CD14-positive monocyte (primary cell): ENCODE measurements around the gene ARHGAP44. TPM values are rescaled to one million over a fixed set of nuclear protein-coding genes. Genes with fewer than 3 reads are reported as not detected.

Experiments
- DNase-seq, 3 donors: peaks; one replicate each; pipeline ENCODE4 v3.0.0-alpha.2; 2011 to 2022
- H2AFZ ChIP-seq: 2 replicates; pipeline ENCODE4 v1.6.0; 2012; ENCODE audit warnings: mild to moderate bottlenecking, low read depth, low read length, inconsistent platforms; ENCODE audit not compliant: insufficient read depth, poor library complexity, severe bottlenecking
- H3K27ac ChIP-seq, 2 donors: 1 replicate in 1 of 2; 2 replicates in 1 of 2; pipeline ENCODE4 v1.5.1; 2012 to 2013; ENCODE audit warnings: low read length in 2 of 2, control low read depth in 1 of 2, inconsistent platforms in 1 of 2, low read depth in 1 of 2, mild to moderate bottlenecking in 1 of 2
- H3K27me3 ChIP-seq, 2 donors: one replicate each; pipeline versions ENCODE4 v1.6.0 to v1.6.1; 2011 to 2013; ENCODE audit warnings: low read length in 2 of 2; ENCODE audit not compliant: control insufficient read depth in 2 of 2, insufficient read depth in 2 of 2
- H3K36me3 ChIP-seq, 2 donors: replicated peaks in 1 of 2; 1 replicate in 1 of 2; 2 replicates in 1 of 2; pipeline versions ENCODE4 v1.5.1 to v1.6.1; 2012 to 2013; ENCODE audit warnings: low read length in 2 of 2, control low read depth in 1 of 2, inconsistent platforms in 1 of 2, mild to moderate bottlenecking in 1 of 2; ENCODE audit not compliant: insufficient read depth in 2 of 2, control insufficient read depth in 1 of 2
- H3K4me1 ChIP-seq, 2 donors: 1 replicate in 1 of 2; 2 replicates in 1 of 2; pipeline versions ENCODE4 v1.5.1 to v1.6.1; 2012 to 2013; ENCODE audit warnings: low read length in 2 of 2, control low read depth in 1 of 2, inconsistent platforms in 1 of 2, mild to moderate bottlenecking in 1 of 2, moderate library complexity in 1 of 2; ENCODE audit not compliant: insufficient read depth in 2 of 2, control insufficient read depth in 1 of 2
- H3K4me2 ChIP-seq: replicated peaks from 2 replicates; pipeline ENCODE3; 2012; ENCODE audit warnings: low read length, moderate library complexity, mild to moderate bottlenecking; ENCODE audit not compliant: poor library complexity, severe bottlenecking; ENCODE audit errors: extremely low read depth
- H3K4me3 ChIP-seq, 3 experiments: fragments of 200-600 bp in 1 of 3; sonication (generic) in 1 of 3; replicated peaks in 1 of 3; 1 replicate in 2 of 3; 2 replicates in 1 of 3; pipeline ENCODE4 v1.5.1; 2011 to 2013; ENCODE audit warnings: low read length in 3 of 3, mild to moderate bottlenecking in 3 of 3, control low read depth in 2 of 3, low read depth in 2 of 3, inconsistent platforms in 1 of 3, moderate library complexity in 1 of 3
- H3K79me2 ChIP-seq: 2 replicates; pipeline ENCODE4 v1.6.0; 2012; ENCODE audit warnings: mild to moderate bottlenecking, control low read depth, inconsistent platforms, low read length, moderate library complexity; ENCODE audit not compliant: insufficient read depth
- H3K9ac ChIP-seq: 2 replicates; pipeline ENCODE4 v1.6.0; 2017; ENCODE audit warnings: low read length, mild to moderate bottlenecking; ENCODE audit not compliant: insufficient read depth, poor library complexity, severe bottlenecking
- H3K9me3 ChIP-seq, 2 donors: replicated peaks in 1 of 2; 1 replicate in 1 of 2; 2 replicates in 1 of 2; pipeline versions ENCODE4 v1.5.1 to v1.6.1; 2012 to 2013; ENCODE audit warnings: low read length in 2 of 2, control low read depth in 1 of 2; ENCODE audit not compliant: control insufficient read depth in 1 of 2, insufficient read depth in 1 of 2
- H4K20me1 ChIP-seq: 2 replicates; pipeline ENCODE4 v1.6.0; 2012; ENCODE audit warnings: mild to moderate bottlenecking, low read length, control low read depth, moderate library complexity; ENCODE audit not compliant: insufficient read depth
- H3K27ac Mint-ChIP-seq, 7 donors: one replicate each; pipeline ENCODE4 v1.8.0; 2020; ENCODE audit warnings: mild to moderate bottlenecking in 7 of 7, mixed read lengths in 7 of 7, moderate library complexity in 6 of 7, inconsistent platforms in 2 of 7
- H3K27me3 Mint-ChIP-seq, 3 donors: one replicate each; pipeline ENCODE4 v1.8.0; 2021 to 2022; ENCODE audit warnings: low read depth in 3 of 3, mild to moderate bottlenecking in 3 of 3, mixed read lengths in 3 of 3, moderate library complexity in 3 of 3, inconsistent platforms in 1 of 3
- H3K36me3 Mint-ChIP-seq, 2 donors: one replicate each; pipeline ENCODE4 v1.8.0; 2020; ENCODE audit warnings: mixed read lengths in 2 of 2, inconsistent platforms in 1 of 2, mild to moderate bottlenecking in 1 of 2
- H3K4me1 Mint-ChIP-seq: one replicate; pipeline ENCODE4 v1.8.0; 2020; ENCODE audit warnings: mild to moderate bottlenecking, mixed read lengths
- H3K4me3 Mint-ChIP-seq, 2 donors: one replicate each; pipeline ENCODE4 v1.8.0; 2020; ENCODE audit warnings: mild to moderate bottlenecking in 2 of 2, mixed read lengths in 2 of 2, moderate library complexity in 1 of 2
- H3K9me3 Mint-ChIP-seq, 7 donors: one replicate each; pipeline ENCODE4 v1.8.0; 2020 to 2022; ENCODE audit warnings: mixed read lengths in 7 of 7, mild to moderate bottlenecking in 6 of 7, moderate library complexity in 6 of 7, inconsistent platforms in 2 of 7
- WGBS: methylation state at CpG from one replicate; pipeline ENCODE4 v1.1.5; 2013; ENCODE audit warnings: missing lambda C conversion rate; ENCODE audit not compliant: insufficient coverage; 5-methylcytosine and 5-hydroxymethylcytosine counted together
- intact Hi-C, 2 donors: fragments of 100-400 bp; cut with micrococcal nuclease; formaldehyde crosslinking; loops; one replicate each; pipeline versions ENCODE4 v1.15.0 to v1.15.1; 2023
- polyA plus RNA-seq, 3 donors: library from polyadenylated mRNA; depleted of rRNA in 1 of 3; unstranded in 2 of 3; stranded (reverse) in 1 of 3; fragments of 300-500 nt in 2 of 3; fragments of >200 nt in 1 of 3; fragmentation: Illumina TruSeq in 2 of 3; gene quantifications; 1 replicate in 2 of 3; 2 replicates in 1 of 3; pipeline ENCODE4 v1.2.3, GENCODE V29; 2012 to 2021
- TF ChIP-seq, protein P1 (sequence below): fragments of 200-600 bp; IDR thresholded peaks from one replicate; pipeline ENCODE4 v1.8.0; 2022; ENCODE audit warnings: antibody characterized with exemption, mild to moderate bottlenecking

Gene ARHGAP44
- polyA plus RNA-seq, 3 donors = not detected

DNA sequence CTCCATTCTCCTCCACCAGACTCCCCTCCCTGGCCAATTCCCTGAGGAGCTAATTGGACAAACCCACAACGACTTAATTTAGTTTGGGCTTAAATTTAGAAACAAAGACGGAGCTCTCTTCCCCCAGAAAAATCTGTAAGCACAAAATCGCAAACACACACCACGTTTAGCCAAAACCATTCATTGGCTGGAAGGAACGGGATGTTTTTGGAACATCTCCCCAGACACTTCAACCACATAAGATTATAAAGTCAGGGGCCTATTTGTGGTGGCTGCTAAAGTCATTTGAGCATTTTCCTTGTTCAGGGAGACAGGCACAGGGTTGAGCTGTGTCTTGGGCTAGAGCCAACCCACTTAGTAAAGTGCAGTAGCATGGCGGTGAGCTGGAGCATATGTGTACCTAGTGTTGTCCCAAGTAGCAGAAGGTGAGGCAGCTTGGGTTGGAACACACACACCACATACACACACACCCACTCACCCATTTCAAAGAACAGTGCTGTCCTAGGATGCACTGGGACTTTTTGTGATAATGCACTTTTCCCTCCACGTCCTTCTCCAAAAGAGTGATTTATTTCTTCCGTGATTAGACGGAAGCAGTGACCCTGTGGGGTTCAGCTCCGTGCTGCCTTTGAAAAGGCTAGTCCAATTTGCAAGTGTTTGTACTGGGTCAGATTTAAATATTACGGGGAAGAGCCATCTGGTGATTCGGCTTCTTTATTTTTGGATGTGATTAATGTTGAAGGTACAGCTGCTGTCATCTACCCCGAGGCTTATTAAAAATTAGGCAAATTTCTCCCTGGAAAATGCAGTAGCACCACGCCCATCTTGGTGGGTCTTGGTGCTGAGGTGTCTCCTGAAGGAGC is 196.4 kb downstream of the ARHGAP44 start:
- no peaks in the 10 kb centered on the region for H3K4me1 ChIP-seq
- H3K27me3 ChIP-seq = no peaks in the 10 kb centered on the region
- H3K4me3 Mint-ChIP-seq = no peak overlapping the region
- WGBS = 92% methylated on average over 8 of the region's 14 CpGs
- DNase-seq = no peak
- peaks cover 2 to 9% of the 10 kb centered on the region in 2 donors for H3K36me3 ChIP-seq
- peaks cover 0 to 12% (median 7%) of the 10 kb centered on the region in 7 donors for H3K9me3 Mint-ChIP-seq
- no peak overlapping the region for H3K27ac ChIP-seq
- no peaks in the 10 kb centered on the region for H3K9me3 ChIP-seq
- no peaks in the 10 kb centered on the region for H4K20me1 ChIP-seq
- no peak overlapping the region for H3K9ac ChIP-seq
- H3K79me2 ChIP-seq = no peaks in the 10 kb centered on the region
- peaks cover 4% of the 10 kb centered on the region for H3K4me1 Mint-ChIP-seq
- no peak overlapping the region for H2AFZ ChIP-seq
- no peak overlapping the region for H3K4me3 ChIP-seq
- intact Hi-C loops = no loop called here
- H3K4me2 ChIP-seq = no peak overlapping the region
- peaks cover 7 to 10% of the 10 kb centered on the region in 2 donors for H3K36me3 Mint-ChIP-seq
- H3K27me3 Mint-ChIP-seq = peaks cover 1 to 4% (median 1%) of the 10 kb centered on the region in 3 donors
- no peak overlapping the region for H3K27ac Mint-ChIP-seq
- TF ChIP-seq, protein P1, sequence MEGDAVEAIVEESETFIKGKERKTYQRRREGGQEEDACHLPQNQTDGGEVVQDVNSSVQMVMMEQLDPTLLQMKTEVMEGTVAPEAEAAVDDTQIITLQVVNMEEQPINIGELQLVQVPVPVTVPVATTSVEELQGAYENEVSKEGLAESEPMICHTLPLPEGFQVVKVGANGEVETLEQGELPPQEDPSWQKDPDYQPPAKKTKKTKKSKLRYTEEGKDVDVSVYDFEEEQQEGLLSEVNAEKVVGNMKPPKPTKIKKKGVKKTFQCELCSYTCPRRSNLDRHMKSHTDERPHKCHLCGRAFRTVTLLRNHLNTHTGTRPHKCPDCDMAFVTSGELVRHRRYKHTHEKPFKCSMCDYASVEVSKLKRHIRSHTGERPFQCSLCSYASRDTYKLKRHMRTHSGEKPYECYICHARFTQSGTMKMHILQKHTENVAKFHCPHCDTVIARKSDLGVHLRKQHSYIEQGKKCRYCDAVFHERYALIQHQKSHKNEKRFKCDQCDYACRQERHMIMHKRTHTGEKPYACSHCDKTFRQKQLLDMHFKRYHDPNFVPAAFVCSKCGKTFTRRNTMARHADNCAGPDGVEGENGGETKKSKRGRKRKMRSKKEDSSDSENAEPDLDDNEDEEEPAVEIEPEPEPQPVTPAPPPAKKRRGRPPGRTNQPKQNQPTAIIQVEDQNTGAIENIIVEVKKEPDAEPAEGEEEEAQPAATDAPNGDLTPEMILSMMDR = no peak

GRCh38 chr17:12987120-12987519 is 197.8 kb downstream of the ARHGAP44 start:
- Histone ChIP-seq H3K27me3 (no peaks in the 10 kb centered on the region), H3K79me2 (no peaks in the 10 kb centered on the region), H4K20me1 (no peaks in the 10 kb centered on the region), H3K9ac (no peak overlapping the region), H3K9me3 (no peaks in the 10 kb centered on the region), H3K4me2 (no peak overlapping the region), H3K4me3 (no peak overlapping the region), H2AFZ (no peak overlapping the region), H3K4me1 (no peaks in the 10 kb centered on the region), H3K36me3 (peaks cover 16 to 23% of the 10 kb centered on the region in 2 donors), H3K27ac (no peak overlapping the region)
- Mint-ChIP-seq H3K27ac (peak overlapping the region in 1 of 7 donors; percentile 10), H3K9me3 (peaks cover 0 to 12% (median 5%) of the 10 kb centered on the region in 7 donors), H3K4me1 (peaks cover 2% of the 10 kb centered on the region), H3K27me3 (peaks cover 1 to 4% (median 1%) of the 10 kb centered on the region in 3 donors), H3K4me3 (no peak overlapping the region), H3K36me3 (peaks cover 20 to 24% of the 10 kb centered on the region in 2 donors)
- no peak for DNase-seq
- TF ChIP-seq, protein P1 = no peak
- WGBS = 83% methylated on average over 11 of the region's 12 CpGs
- intact Hi-C loops = no loop called here
